NK-92 (cell line): ENCODE data around the gene STAT5A.
"Not testable (repeated sequence)": the region's sequence is repeated elsewhere in the genome, so short reads cannot be mapped to it uniquely, and the experiment has no call there.

Experiments
- DNase-seq: peaks from one replicate; lab custom pipeline; 2025; ENCODE audit not compliant: unreplicated experiment; lab: John Stamatoyannopoulos, UW

The STAT5A gene

DNA sequence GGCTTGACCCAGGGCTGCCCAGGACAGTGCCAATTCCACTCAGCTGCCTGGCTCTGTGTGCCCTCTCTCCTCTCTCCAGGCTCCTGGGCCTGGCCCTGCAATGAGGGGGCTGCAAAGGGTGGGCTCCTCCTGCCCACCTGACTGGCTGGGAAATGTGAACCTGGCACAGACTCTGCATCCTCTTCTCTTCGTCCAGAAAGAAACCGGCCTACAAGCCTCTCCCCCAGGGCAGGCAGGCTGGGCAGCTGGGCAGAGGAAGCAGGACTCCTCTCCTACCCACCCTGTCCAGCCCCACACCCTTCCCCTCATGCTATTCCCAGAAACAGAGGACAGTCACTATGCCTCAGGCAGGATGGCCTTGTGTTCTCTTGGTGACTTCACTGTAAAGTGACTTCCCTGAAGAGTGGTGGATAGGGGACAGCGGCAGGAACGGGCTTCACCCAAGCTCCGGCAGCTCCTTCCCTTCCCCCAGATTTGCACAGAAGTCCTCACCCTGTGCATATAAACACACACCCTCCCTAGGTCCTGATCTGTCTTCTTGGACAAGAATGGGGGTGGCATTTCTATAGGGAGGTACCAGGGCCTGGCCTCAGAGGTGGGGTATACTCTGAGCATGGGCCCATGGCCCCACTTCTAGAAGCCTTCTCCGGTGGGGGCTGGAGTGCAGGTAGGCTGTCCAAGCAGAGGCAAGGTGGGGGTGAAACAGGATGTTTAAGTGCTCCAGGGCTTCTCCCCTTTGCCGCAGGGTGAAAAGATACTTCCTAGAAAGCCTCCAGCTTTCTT is 4.9 kb upstream of the STAT5A start:
- no peak for DNase-seq

DNA sequence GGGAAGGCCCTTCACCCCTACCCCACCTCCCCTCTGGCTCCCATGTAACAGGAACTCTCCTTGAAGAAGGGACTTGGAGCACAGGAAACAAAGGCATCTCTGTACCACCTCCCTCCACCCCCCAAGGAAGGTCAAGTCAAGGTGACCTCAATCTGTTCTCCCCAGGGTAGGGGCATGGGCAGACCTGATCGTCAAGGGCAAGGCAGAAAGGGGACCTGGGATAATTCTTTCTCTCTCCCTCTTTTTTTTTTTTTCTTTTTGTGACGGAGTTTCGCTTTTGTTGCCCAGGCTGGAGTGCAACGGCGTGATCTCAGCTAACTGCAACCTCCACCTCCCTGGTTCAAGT is 4.3 kb upstream of the STAT5A start:
- DNase-seq, result no peak

DNA sequence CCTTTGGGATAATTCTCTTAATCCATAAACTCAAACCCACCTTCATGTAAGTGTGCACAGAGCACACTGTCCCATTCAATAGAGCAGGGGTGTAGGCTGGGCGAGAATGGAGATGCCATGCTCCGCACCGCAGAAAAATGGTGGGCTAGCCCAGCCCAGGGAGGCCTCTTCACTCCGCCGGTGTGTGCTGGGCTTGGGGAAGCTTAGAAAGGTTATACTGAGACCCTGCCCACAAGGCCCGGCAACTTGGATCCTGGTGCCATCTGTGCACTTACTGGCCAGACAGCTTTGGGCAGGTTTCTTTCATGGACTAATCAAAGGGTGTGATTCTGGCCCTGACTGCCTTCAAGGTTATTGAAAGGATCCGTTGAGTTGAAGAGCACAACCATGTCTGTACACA is 3.7 kb upstream of the STAT5A start:
- no peak for DNase-seq

DNA sequence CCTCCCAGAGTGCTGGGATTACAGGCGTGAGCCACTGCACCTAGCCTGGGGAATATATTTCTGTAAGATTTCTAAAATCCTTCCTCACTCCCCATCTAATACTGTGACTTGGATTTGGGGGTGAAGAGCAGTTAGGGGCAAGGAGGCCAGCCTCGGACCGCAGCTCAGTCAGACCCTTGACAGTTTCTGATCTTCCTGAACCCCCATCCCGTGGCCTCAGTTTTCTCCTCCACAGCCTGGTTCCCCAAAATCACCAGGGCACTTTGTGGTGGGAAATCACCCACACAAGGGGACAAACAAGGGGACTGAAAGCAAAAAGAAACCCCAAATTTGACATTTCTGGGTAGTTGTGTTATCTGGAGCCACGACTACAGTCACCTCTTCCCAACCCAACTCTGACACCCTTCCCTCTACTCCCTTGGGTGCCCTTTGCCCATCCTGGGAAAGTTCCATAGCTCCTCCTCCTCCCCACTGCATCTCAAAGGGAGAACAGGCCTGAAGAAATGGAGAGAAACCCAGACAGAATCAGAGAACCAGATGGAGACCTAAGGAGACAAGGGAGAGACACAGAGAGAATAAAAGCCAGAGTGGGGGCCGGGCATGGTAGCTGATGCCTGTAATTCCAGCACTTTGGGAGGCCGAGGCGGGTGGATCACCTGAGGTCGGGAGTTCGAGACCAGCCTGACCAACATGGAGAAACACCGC is 2.8 kb upstream of the STAT5A start:
- DNase-seq, result no peak

DNA sequence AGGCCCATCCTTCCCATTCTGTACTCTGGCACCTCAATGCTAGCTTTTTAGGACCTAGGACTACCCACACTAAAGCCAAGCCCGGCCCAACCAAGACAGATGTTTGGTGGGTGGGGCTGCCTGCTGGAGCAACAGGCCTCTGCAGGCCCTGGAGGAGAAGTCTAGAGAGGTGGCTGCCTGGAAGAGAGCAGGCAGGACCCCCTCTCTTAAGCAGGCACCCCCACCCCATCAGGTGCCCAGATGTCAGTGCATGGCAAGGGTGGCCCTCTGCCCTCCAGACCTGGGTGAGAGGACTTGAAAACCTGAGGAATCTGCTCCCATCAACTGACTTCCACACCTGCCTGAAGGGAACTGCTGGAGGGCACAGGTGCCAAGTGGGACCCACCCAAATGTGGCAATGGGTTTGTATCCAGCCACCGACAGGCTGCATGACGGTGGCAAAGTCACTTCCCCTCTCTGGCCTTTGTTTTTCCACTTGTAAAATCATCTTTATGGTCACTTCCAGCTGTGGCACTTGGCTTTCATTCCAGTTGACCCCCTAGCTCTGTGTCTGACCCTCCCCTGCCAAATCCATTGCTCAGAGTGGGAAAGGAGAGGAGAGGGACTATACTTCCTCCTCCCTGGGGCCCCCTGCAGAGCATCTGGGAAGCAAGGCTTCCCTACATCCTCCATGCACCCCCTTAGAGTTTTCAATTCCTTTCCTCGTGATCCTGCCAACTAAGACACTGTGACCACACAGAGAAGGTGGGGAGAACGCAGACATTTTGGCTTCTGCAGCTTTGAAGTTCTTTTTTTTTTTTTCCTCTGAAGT is 1.7 kb upstream of the STAT5A start:
- DNase-seq, result no peak

DNA sequence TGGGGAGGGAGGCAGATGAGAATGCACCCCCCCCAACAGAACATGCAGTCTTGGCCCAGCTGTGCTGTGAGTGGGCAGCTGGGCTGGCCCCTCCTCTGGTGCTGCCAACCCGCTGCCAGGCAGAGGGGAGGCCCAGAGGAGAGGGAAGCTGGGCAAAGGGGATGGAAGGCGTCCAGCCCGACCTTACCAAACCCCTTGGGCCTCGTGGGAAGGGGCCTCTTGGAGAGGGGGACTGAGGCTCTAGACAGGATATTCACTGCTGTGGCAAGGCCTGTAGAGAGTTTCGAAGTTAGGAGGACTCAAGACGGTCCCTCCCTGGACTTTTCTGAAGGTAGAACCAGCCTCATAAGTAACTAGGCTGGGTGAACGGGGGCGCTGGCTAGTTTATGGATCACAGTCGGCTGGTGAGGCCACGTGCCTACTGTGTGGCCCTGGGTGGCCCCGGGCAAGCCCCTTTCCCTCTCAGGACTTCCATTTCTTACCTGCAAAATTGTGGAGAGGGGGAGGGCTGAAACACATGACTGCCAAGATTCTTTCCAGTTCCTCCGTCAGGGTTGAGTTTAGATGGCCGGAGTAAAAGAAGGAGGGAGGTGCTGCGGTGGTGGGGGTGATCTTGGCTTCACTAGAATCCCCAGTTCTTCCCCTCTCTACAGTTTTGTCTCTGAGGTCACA is 857 bp upstream of the STAT5A start:
- DNase-seq, result no peak

DNA sequence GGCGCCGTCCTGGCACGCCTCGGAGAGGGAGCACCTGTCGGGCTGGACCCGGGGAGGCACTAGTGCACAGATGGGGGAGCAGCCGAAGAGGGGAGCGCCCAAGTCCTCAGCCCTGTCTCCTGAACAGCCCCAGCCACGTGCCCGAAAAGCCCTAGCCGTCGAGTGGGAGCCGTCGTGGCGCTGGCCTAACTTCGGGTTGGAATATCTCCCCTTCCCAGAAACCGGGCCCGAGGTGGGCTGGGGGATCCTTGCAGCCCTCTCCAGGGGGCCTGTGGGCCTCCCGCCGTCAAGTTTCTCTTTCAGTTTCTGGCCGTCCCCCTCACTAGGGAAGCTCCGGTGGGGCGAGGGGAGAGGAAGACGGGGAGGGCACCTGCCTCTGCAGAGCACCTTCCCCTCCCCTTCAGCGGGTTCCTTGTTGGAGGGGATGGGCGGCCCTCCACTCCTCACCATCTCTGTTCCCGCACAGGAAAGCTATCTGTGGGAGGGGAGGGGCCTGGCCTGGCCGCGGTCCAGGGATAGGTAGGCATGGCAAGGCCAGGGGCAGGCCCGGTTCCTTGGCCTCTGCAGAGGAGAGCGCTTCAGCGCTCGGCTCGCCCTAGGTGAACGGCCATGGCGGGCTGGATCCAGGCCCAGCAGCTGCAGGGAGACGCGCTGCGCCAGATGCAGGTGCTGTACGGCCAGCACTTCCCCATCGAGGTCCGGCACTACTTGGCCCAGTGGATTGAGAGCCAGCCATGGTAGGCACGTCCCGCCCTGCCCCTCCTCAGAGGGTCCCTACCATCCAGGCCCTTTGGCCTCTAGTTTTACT is 709 bp downstream of the STAT5A start:
- no peak for DNase-seq

DNA sequence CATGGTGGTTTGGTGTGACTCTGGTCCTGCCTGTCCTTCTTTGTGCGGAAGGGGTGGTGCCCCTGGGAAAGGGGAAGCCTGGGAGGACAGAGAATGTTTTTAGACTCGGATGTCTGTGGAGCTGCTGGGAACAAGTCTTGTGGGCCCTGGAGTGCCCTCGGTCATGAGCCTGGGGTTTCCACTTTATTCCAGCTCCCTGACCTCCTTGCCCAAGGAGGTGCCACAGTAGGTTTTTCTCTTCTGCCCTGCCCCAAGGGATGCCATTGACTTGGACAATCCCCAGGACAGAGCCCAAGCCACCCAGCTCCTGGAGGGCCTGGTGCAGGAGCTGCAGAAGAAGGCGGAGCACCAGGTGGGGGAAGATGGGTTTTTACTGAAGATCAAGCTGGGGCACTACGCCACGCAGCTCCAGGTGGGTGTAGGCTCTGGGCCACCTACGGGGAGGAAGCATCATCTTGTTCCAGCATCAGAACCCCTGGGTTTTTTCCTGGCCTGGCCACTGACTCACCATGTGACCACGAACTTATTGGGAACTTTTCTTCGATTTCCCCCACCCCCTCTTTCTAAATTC is 1.4 kb downstream of the STAT5A start:
- no peak for DNase-seq

DNA sequence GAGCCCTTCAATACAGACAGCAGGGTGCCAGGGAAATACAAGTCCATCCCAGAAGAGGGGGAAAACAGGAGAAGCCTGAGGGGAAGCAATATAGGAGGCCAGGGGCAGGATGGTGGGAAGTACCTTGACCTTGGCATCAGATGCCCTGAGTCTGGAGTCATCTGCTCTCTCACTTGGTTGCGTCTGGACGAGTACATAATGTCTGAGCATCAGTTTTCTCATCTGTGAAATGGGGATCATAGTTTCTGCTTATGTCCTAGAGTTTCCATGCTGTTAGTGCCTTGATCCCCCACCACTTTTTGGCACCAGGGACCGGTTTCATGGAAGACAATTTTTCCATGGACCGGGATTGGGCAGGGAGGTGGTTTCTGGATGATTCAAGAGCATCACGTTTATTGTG is 2.3 kb downstream of the STAT5A start:
- no peak for DNase-seq

DNA sequence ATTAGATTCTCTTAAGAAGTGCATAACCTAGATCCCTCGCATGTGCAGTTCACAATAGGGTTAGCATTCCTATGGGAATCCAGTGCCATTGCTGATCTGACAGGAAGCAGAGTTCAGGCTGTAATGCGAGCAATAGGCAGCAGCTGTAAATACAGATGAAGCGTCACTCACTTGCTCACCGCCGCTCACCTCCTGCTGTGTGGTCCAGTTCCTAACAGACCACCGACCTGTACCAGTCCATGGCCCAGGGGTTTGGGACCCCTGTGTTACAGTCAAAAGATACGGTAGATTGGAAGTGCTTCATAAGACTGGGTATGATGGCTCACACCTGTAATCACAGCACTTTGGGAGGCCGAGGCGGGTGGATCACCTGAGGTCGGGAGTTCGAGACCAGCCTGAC is 2.8 kb downstream of the STAT5A start:
- DNase-seq, result no peak

DNA sequence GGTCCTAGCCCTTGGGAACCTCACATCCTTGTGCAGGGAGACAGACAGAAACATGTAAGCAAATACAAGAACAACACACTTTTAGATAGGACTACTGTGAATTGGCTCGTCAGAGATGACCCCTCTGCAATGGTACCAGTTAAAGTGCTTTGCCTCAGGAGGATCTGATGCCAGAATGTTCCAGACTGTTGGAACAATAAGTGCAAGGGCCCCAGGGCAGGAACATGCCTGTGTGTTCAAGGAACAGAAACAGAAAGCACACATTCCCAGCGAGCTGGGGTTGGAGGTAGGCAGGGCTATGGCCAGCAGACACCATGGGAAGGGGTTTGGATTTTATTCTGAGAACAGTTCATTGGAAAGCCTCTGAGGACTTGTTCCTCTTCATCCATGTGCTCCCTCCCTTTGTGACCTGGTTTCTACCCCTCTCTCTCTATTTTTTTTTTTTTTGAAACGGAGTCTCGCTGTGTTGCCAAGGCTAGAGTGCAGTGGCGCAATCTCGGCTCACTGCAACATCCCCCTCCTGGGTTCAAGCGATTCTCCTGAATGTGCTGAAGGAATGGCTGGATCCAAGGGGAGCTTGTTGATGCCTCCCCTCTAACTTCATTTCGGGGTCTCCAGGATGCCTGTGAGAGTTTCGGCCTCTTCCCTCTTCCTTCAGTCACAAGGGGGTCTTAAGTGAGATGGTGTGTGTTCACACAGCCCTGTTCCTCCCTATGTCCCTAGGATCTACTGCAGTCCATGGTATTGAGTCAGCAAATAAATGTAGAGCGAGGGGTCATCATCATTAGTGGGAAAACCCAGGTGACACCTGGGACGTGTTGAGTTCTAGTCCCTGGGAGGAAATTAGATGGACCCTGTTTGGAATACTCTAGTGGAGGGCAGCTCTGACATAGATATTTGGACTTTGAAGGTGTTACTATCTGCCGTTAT is 6.4 kb downstream of the STAT5A start:
- no peak for DNase-seq

DNA sequence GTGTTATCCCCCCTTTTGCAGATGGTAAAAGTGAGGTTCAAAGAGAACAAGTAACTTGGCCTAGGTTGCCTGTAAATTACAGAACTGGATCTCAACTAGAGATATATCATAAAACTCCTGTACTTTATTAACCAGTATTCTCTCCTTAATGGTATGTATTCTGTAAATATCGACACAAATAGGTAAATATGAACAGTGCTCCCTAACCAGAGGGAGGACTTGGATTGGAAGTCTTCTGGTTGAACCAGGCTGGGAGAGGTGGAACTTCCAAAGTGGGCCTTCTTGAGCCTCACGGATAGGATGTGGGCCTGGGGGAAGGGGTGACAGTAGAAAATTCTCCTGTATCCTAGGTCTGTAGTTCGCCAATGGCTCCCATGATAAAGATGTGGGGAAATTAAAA is 7.7 kb downstream of the STAT5A start:
- no peak for DNase-seq

DNA sequence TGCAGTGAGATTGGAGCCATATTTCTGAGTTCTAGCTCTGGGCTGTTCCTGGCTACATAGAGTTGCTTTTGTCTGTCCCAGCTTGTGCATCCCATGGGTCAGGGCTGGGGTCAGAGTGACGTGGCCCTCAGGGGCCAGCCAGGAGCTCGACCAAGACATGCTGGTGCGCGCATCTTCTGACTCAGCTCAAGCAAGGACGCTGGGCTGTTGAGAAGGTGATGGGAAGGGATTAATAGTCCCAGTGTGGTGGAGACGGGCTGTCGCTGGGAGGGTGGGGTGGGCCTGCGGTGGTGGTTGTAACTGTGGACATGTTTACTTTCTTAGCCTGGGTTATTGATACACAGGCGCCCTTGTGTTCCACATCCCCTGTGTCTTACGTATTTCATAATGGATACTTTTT is 9.5 kb downstream of the STAT5A start:
- DNase-seq, result not testable (repeated sequence)

DNA sequence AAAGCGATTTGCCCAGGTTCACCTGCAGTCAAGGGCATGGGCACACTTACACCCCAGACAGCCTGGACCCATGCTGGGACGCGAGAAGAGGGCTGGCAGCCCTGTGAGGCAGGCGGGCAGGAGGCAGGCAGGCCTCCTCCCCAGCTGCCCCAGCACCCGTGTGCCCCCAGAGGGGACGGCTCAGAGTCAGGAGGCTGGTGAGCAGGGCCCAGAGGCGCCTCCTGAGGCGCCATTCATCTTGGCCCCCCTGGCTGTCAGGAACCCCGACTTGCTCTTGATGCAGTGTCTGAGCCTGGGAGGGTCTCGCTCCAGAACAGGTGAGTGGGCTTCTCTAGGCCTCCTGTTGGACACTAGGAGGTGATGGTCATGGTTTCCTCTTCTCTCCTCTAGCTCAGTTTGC is 11.1 kb downstream of the STAT5A start:
- not testable (repeated sequence) for DNase-seq

DNA sequence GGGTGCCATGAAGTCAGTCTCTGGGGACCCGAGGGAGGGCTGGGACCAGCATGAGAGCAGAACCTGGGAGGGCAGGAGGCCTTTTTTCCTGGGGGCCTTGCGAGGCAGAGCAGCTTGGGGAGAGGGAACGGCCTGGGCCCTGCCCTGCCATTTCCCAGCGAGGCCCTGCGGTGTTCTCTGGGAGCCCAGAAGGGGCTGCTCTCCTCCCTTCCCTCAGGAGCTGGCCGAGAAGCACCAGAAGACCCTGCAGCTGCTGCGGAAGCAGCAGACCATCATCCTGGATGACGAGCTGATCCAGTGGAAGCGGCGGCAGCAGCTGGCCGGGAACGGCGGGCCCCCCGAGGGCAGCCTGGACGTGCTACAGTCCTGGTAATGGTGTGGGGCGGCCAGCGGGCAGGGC is 11.6 kb downstream of the STAT5A start:
- not testable (repeated sequence) for DNase-seq

DNA sequence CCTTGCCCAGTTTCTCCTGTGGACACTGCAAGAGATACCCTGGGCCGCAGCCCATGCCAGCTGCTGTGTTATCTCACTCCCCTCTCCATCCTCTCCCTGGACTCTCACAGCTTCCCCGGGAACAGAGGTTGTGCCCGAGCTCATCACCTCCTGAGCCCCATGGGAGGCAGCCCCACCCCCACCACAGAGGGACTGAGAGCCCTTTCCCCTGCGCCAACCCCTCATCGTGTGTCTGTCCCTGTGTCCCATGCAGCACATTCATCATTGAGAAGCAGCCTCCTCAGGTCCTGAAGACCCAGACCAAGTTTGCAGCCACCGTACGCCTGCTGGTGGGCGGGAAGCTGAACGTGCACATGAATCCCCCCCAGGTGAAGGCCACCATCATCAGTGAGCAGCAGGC is 12.7 kb downstream of the STAT5A start:
- DNase-seq, result no peak

DNA sequence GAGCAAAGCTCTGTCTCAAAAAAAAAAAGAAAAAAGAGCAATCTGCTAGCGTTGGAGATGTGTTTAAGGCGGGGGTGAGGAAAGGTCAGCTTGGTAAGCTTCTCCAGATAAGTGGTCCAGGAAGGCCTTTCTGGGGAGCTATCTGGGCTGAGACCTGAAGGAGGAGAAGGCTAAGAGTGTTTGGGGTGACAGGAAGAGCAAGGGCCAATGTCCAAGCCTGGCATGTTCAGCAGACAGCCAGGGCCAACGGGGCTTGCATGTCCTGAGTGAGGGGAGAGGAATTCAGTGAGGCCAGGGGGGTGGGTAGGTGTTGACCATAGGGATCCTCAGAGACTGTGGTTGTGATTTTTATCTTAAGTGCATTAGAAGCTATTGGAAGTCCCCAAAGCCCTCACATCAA is 15.4 kb downstream of the STAT5A start:
- DNase-seq, result no peak

DNA sequence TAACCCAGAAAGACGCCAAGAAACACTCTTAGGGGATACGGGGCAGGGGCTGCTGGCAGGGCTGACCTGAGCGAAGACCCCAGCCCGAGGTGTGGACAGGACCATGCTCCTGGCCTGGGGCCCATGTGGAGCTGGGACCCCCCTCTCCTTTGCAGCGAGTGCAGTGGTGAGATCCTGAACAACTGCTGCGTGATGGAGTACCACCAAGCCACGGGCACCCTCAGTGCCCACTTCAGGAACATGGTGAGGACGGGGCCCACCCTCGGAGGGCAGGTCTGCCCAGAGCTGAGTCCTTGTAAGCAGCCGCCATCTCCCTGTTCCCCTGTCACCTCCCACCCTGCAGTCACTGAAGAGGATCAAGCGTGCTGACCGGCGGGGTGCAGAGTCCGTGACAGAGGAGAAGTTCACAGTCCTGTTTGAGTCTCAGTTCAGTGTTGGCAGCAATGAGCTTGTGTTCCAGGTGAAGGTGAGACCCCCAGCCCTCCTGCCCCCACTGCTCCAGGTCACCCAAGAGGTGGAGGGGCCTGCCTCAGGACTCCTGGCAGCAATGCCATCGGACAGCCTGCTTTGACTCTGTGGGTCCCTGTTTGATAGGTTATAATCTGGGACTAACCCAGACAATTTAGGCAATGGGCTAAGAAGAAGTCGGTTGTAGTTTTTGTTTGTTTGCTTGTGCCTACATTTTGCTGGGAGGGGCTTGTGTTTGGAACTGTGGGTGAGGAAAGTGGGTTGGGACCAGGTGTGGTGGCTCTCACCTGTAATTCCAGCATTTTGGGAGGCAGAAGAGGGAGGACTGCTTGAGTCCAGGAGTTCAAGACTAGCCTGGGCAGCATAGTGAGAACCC is 16.1 kb downstream of the STAT5A start:
- DNase-seq, result no peak

DNA sequence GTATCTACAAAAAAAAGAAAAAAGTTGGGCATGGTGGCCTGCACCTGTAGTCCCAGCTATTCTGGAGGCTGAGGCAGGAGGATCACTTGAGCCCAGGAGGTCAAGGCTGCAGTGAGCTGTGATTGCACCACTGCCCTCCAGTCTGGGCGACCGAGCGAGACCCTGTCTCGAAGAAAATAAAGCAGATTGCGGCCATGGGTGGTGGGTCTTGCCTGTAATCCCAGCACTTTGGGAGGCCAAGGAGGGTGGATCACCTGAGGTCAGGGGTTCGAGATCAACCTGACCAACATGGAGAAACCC is 16.7 kb downstream of the STAT5A start:
- not testable (repeated sequence) for DNase-seq
